ENCODE data around the gene SETBP1. TPM values are rescaled to one million over a fixed set of nuclear protein-coding genes. Genes with fewer than 3 reads are reported as not detected.

The SETBP1 gene
- total and polyA plus RNA-seq, 2 of the 8 experiments (the other 6 are each of a cell fraction or from before 2014, with no cell fraction given) = 2.0 to 6.5 TPM

GRCh38 chr18:44788334-44788733, 107.6 kb downstream of the SETBP1 start:
- Histone ChIP-seq H2BK5ac (ENCODE audit: low read depth, low read length) (no peak overlapping the region), H2AK5ac (ENCODE audit: low read depth, low read length) (no peak overlapping the region), H3K79me1 (ENCODE audit: low read depth, low read length) (no peaks in the 10 kb centered on the region), H2BK20ac (ENCODE audit: low read length) (no peak overlapping the region), H3K23me2 (ENCODE audit: low read depth, low read length) (no peaks in the 10 kb centered on the region), H3K9ac (replicated peaks in 1 of 4; ENCODE audit: extremely low read depth in 1 of 4, low read depth in 3 of 4, low read length in 3 of 4) (no peak overlapping the region), H4K5ac (ENCODE audit: insufficient read length, low read depth, low read length) (no peak overlapping the region), H3K14ac (ENCODE audit: insufficient read length) (no peak overlapping the region), H3K4me2 (ENCODE audit: insufficient read depth in 1 of 2, low read depth in 2 of 2, low read length in 2 of 2) (no peak overlapping the region), H3K79me2 (ENCODE audit: control insufficient read depth in 1 of 2, insufficient read depth in 2 of 2, low read length in 2 of 2) (no peaks in the 10 kb centered on the region), H2BK12ac (ENCODE audit: low read depth, low read length) (no peak overlapping the region), H2BK120ac (replicated peaks; ENCODE audit: low read depth, low read length) (no peak overlapping the region), H3K4me3 (ENCODE audit: extremely low read depth in 1 of 4, insufficient read depth in 2 of 4, low read depth in 3 of 4, low read length in 4 of 4) (no peak overlapping the region), H3K4ac (replicated peaks; ENCODE audit: insufficient read length, low read depth, low read length) (no peak overlapping the region), H3K18ac (ENCODE audit: extremely low read depth, low read length) (no peak overlapping the region), H4K8ac (ENCODE audit: extremely low read depth, insufficient read depth, low read length) (no peak overlapping the region), H4K20me1 (replicated peaks in 1 of 2; ENCODE audit: control insufficient read depth in 1 of 2, insufficient read depth in 2 of 2, low read length in 2 of 2) (no peaks in the 10 kb centered on the region), H2BK15ac (ENCODE audit: low read length) (no peak overlapping the region), H3K4me1 (replicated peaks in 1 of 4; ENCODE audit: control insufficient read depth in 3 of 4, insufficient read depth in 4 of 4, low read length in 3 of 4) (peaks cover 0 to 4% (median 2%) of the 10 kb centered on the region in 4 experiments; a peak in 3 of 7 replicates), H4K91ac (replicated peaks; ENCODE audit: insufficient read length, low read length) (no peak overlapping the region), H3K9me3 (ENCODE audit: insufficient read depth in 2 of 2, low read depth in 1 of 2, low read length in 1 of 2) (no peaks in the 10 kb centered on the region), H3K27me3 (replicated peaks in 1 of 4; ENCODE audit: control insufficient read depth in 3 of 4, extremely low read depth in 1 of 4, insufficient read depth in 3 of 4, low read length in 3 of 4) (no peaks in the 10 kb centered on the region), H2AFZ (ENCODE audit: low read length) (no peak overlapping the region), H3K23ac (ENCODE audit: insufficient read length) (no peak overlapping the region), H3K56ac (replicated peaks; ENCODE audit: insufficient read length, low read depth, low read length) (no peak overlapping the region), H3K36me3 (ENCODE audit: control insufficient read depth in 2 of 4, insufficient read depth in 4 of 4, low read length in 3 of 4) (no peaks in the 10 kb centered on the region), H3K27ac (ENCODE audit: low read depth, low read length) (no peak overlapping the region)
- FAIRE-seq = no peak
- ChIA-PET POLR2A (ENCODE audit: partially characterized antibody) (no interaction called here), CTCF (ENCODE audit: partially characterized antibody) (no interaction called here)
- no peak for TF ChIP-seq YY1 (IDR thresholded peaks at IDR 0.05; ENCODE audit: low read depth, low read length)
- TF ChIP-seq RAD21 (IDR thresholded peaks at IDR 0.05 in 1 of 2, conservative IDR thresholded peaks at IDR 0.05 in 1 of 2; ENCODE audit: low read depth in 2 of 2, low read length in 2 of 2) = no peak
- no peak for TF ChIP-seq POLR2AphosphoS5 (IDR thresholded peaks at IDR 0.05; ENCODE audit: low read depth, low read length)
- no peak for TF ChIP-seq POU5F1 (IDR thresholded peaks at IDR 0.05; ENCODE audit: low read depth, low read length)
- TF ChIP-seq ZNF274 (IDR thresholded peaks at IDR 0.05; ENCODE audit: borderline replicate concordance, extremely low read depth, low read length) = no peak
- no peak for TF ChIP-seq TAF1 (IDR thresholded peaks at IDR 0.05; ENCODE audit: low read depth, low read length)
- no peak for TF ChIP-seq CTBP2 (IDR thresholded peaks at IDR 0.05; ENCODE audit: borderline replicate concordance, insufficient read depth, insufficient read length, low read length)
- no peak for DNase-seq (ENCODE audit: low read depth in 1 of 2, low spot score in 2 of 2)
- WGBS, 2 experiments (ENCODE audit: extremely low coverage in 1 of 2, insufficient coverage in 1 of 2, insufficient read length in 1 of 2, insufficient replicate concordance in 2 of 2, low coverage in 1 of 2, low lambda C conversion rate in 2 of 2, missing lambda C conversion rate in 1 of 2) = 85% methylated on average over 1 of the region's 1 CpG; no CpG with 5 or more reads in 1 of the 2 experiments

Measured in H1 (cell line).